ENCODE results near the gene PAQR9.

DNA sequence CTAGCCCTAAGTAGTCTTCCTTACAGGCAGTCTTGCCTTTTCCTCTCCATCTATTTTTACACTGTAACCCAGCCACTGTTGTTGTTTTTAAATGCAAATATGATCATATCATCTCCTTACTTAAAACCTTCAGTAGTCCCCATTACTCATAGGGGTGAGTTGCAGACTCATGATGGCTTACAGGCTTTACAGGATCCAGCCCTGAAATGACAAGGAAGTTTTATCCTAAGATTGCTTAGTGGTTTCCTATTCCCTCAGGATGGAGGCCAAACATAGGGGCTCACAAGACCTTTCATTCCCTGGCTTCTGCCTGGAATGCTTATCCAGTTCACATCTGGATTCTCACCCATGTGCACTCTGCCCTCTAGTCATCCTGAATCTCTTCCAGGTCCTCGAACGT is 46.9 kb downstream of the PAQR9 start:
- TF ChIP-seq POLR2AphosphoS5 (IDR thresholded peaks at IDR 0.05; ENCODE audit: low read depth, low read length) (no peak), FOSL2 (IDR thresholded peaks at IDR 0.05; ENCODE audit: borderline replicate concordance, low read depth) (no peak), TEAD4 (IDR thresholded peaks at IDR 0.05; ENCODE audit: borderline replicate concordance, insufficient read depth) (no peak), TAF1 (IDR thresholded peaks at IDR 0.05; ENCODE audit: borderline replicate concordance, low read depth, low read length) (no peak), FOXM1 (IDR thresholded peaks at IDR 0.05; ENCODE audit: low read depth) (no peak), EP300 (IDR thresholded peaks at IDR 0.05; ENCODE audit: borderline replicate concordance in 1 of 2, low read depth in 1 of 2, low read length in 1 of 2) (no peak), SMC3 (IDR thresholded peaks at IDR 0.05; ENCODE audit: low read depth, low read length) (no peak), RAD21 (IDR thresholded peaks at IDR 0.05; ENCODE audit: low read length) (no peak), RXRA (IDR thresholded peaks at IDR 0.05; ENCODE audit: borderline replicate concordance, low read depth) (no peak)
- TF ChIP-seq, protein P1, sequence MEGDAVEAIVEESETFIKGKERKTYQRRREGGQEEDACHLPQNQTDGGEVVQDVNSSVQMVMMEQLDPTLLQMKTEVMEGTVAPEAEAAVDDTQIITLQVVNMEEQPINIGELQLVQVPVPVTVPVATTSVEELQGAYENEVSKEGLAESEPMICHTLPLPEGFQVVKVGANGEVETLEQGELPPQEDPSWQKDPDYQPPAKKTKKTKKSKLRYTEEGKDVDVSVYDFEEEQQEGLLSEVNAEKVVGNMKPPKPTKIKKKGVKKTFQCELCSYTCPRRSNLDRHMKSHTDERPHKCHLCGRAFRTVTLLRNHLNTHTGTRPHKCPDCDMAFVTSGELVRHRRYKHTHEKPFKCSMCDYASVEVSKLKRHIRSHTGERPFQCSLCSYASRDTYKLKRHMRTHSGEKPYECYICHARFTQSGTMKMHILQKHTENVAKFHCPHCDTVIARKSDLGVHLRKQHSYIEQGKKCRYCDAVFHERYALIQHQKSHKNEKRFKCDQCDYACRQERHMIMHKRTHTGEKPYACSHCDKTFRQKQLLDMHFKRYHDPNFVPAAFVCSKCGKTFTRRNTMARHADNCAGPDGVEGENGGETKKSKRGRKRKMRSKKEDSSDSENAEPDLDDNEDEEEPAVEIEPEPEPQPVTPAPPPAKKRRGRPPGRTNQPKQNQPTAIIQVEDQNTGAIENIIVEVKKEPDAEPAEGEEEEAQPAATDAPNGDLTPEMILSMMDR (IDR thresholded peaks at IDR 0.05) = no peak
- TF ChIP-seq, protein P2, sequence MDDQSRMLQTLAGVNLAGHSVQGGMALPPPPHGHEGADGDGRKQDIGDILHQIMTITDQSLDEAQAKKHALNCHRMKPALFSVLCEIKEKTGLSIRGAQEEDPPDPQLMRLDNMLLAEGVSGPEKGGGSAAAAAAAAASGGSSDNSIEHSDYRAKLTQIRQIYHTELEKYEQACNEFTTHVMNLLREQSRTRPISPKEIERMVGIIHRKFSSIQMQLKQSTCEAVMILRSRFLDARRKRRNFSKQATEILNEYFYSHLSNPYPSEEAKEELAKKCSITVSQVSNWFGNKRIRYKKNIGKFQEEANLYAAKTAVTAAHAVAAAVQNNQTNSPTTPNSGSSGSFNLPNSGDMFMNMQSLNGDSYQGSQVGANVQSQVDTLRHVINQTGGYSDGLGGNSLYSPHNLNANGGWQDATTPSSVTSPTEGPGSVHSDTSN (IDR thresholded peaks at IDR 0.05) = no peak
- TF ChIP-seq, protein P3, sequence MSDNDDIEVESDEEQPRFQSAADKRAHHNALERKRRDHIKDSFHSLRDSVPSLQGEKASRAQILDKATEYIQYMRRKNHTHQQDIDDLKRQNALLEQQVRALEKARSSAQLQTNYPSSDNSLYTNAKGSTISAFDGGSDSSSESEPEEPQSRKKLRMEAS (IDR thresholded peaks at IDR 0.05; ENCODE audit: low read depth) = no peak

Measured in SK-N-SH (cell line).